Measurements from ENCODE around the gene AGFG1.

AGFG1 gene

GRCh38 chr2:227529871-227530270, 57.9 kb downstream of the AGFG1 start:
- Histone ChIP-seq H3K23ac (ENCODE audit: low read length) (no peak overlapping the region), H3K4me1 (ENCODE audit: control insufficient read depth in 1 of 2, insufficient read depth in 2 of 2, low read length in 2 of 2) (no peaks in the 10 kb centered on the region), H3K9me3 (ENCODE audit: insufficient read depth, low read depth, low read length) (no peaks in the 10 kb centered on the region), H2BK5ac (ENCODE audit: low read depth, low read length, poor library complexity) (no peak overlapping the region), H3K9ac (ENCODE audit: low read length) (no peak overlapping the region), H3K79me1 (ENCODE audit: low read length) (no peaks in the 10 kb centered on the region), H3K18ac (ENCODE audit: low read length) (no peak overlapping the region), H3K4me2 (ENCODE audit: low read length) (no peak overlapping the region), H3K27ac (ENCODE audit: low read depth, low read length) (no peak overlapping the region), H4K8ac (ENCODE audit: low read depth, low read length) (no peak overlapping the region), H3K4me3 (ENCODE audit: low read depth, low read length) (no peak overlapping the region), H4K12ac (ENCODE audit: low read depth, low read length) (no peak overlapping the region), H2AFZ (ENCODE audit: insufficient read depth, low read length, poor library complexity) (no peak overlapping the region), H3K79me2 (ENCODE audit: control insufficient read depth, insufficient read depth, low read length, poor library complexity) (no peaks in the 10 kb centered on the region), H2BK120ac (ENCODE audit: insufficient read depth, low read length, poor library complexity) (no peak overlapping the region), H3K14ac (ENCODE audit: low read length) (no peak overlapping the region), H4K91ac (ENCODE audit: low read depth, low read length) (no peak overlapping the region), H3K36me3 (ENCODE audit: control insufficient read depth in 1 of 2, insufficient read depth in 2 of 2, low read length in 2 of 2) (peaks cover 4 to 5% of the 10 kb centered on the region in 2 experiments), H3K27me3 (ENCODE audit: insufficient read depth, low read length) (no peaks in the 10 kb centered on the region), H2BK12ac (ENCODE audit: low read length) (no peak overlapping the region), H2AK5ac (ENCODE audit: low read length) (no peak overlapping the region), H3K4ac (ENCODE audit: low read depth, low read length) (no peak overlapping the region)
- DNase-seq = no peak
- WGBS (ENCODE audit: extremely low coverage, insufficient coverage, insufficient read length) = no CpG with 5 or more reads among the region's 2 CpGs

GRCh38 chr2:227534714-227535113, 62.8 kb downstream of the AGFG1 start:
- no peak for DNase-seq
- H3K4ac ChIP-seq (ENCODE audit: low read depth, low read length) = no peak overlapping the region
- no peaks in the 10 kb centered on the region for H3K27me3 ChIP-seq (ENCODE audit: insufficient read depth, low read length)
- WGBS (ENCODE audit: extremely low coverage, insufficient coverage, insufficient read length) = no CpG with 5 or more reads among the region's 3 CpGs
- H2AK5ac ChIP-seq (ENCODE audit: low read length) = no peak overlapping the region
- H2BK5ac ChIP-seq (ENCODE audit: low read depth, low read length, poor library complexity) = no peak overlapping the region
- H2BK12ac ChIP-seq (ENCODE audit: low read length) = no peak overlapping the region
- H3K9me3 ChIP-seq (ENCODE audit: insufficient read depth, low read depth, low read length) = no peaks in the 10 kb centered on the region
- no peak overlapping the region for H4K8ac ChIP-seq (ENCODE audit: low read depth, low read length)
- H3K18ac ChIP-seq (ENCODE audit: low read length) = no peak overlapping the region
- H3K4me2 ChIP-seq (ENCODE audit: low read length) = no peak overlapping the region
- H3K36me3 ChIP-seq (ENCODE audit: control insufficient read depth in 1 of 2, insufficient read depth in 2 of 2, low read length in 2 of 2) = peaks cover 7 to 12% of the 10 kb centered on the region in 2 experiments
- no peak overlapping the region for H3K14ac ChIP-seq (ENCODE audit: low read length)
- no peak overlapping the region for H4K91ac ChIP-seq (ENCODE audit: low read depth, low read length)
- H3K79me1 ChIP-seq (ENCODE audit: low read length) = no peaks in the 10 kb centered on the region
- H3K79me2 ChIP-seq (ENCODE audit: control insufficient read depth, insufficient read depth, low read length, poor library complexity) = no peaks in the 10 kb centered on the region
- no peak overlapping the region for H3K9ac ChIP-seq (ENCODE audit: low read length)
- no peak overlapping the region for H2AFZ ChIP-seq (ENCODE audit: insufficient read depth, low read length, poor library complexity)
- no peak overlapping the region for H4K12ac ChIP-seq (ENCODE audit: low read depth, low read length)
- H3K27ac ChIP-seq (ENCODE audit: low read depth, low read length) = no peak overlapping the region
- no peaks in the 10 kb centered on the region for H3K4me1 ChIP-seq (ENCODE audit: control insufficient read depth in 1 of 2, insufficient read depth in 2 of 2, low read length in 2 of 2)
- no peak overlapping the region for H2BK120ac ChIP-seq (ENCODE audit: insufficient read depth, low read length, poor library complexity)
- no peak overlapping the region for H3K23ac ChIP-seq (ENCODE audit: low read length)
- no peak overlapping the region for H3K4me3 ChIP-seq (ENCODE audit: low read depth, low read length)

GRCh38 chr2:227536445-227536844, 64.5 kb downstream of the AGFG1 start:
- DNase-seq = no peak
- Histone ChIP-seq H3K4me2 (ENCODE audit: low read length) (no peak overlapping the region), H4K8ac (ENCODE audit: low read depth, low read length) (no peak overlapping the region), H3K23ac (ENCODE audit: low read length) (no peak overlapping the region), H2BK120ac (ENCODE audit: insufficient read depth, low read length, poor library complexity) (no peak overlapping the region), H3K36me3 (ENCODE audit: control insufficient read depth in 1 of 2, insufficient read depth in 2 of 2, low read length in 2 of 2) (peaks cover 11 to 15% of the 10 kb centered on the region in 2 experiments), H3K9me3 (ENCODE audit: insufficient read depth, low read depth, low read length) (no peaks in the 10 kb centered on the region), H3K18ac (ENCODE audit: low read length) (no peak overlapping the region), H2BK12ac (ENCODE audit: low read length) (no peak overlapping the region), H2AK5ac (ENCODE audit: low read length) (no peak overlapping the region), H3K9ac (ENCODE audit: low read length) (no peak overlapping the region), H3K79me1 (ENCODE audit: low read length) (no peaks in the 10 kb centered on the region), H2BK5ac (ENCODE audit: low read depth, low read length, poor library complexity) (no peak overlapping the region), H3K27ac (ENCODE audit: low read depth, low read length) (no peak overlapping the region), H2AFZ (ENCODE audit: insufficient read depth, low read length, poor library complexity) (no peak overlapping the region), H3K79me2 (ENCODE audit: control insufficient read depth, insufficient read depth, low read length, poor library complexity) (no peaks in the 10 kb centered on the region), H3K4me3 (ENCODE audit: low read depth, low read length) (no peak overlapping the region), H3K14ac (ENCODE audit: low read length) (no peak overlapping the region), H3K4ac (ENCODE audit: low read depth, low read length) (no peak overlapping the region), H3K4me1 (ENCODE audit: control insufficient read depth in 1 of 2, insufficient read depth in 2 of 2, low read length in 2 of 2) (no peaks in the 10 kb centered on the region), H4K12ac (ENCODE audit: low read depth, low read length) (no peak overlapping the region), H3K27me3 (ENCODE audit: insufficient read depth, low read length) (no peaks in the 10 kb centered on the region), H4K91ac (ENCODE audit: low read depth, low read length) (no peak overlapping the region)
- no CpG with 5 or more reads among the region's 2 CpGs for WGBS (ENCODE audit: extremely low coverage, insufficient coverage, insufficient read length)

- no CpG with 5 or more reads among the region's 8 CpGs for WGBS (ENCODE audit: extremely low coverage, insufficient coverage, insufficient read length)
- Histone ChIP-seq H4K12ac (ENCODE audit: low read depth, low read length) (no peak overlapping the region), H2BK120ac (ENCODE audit: insufficient read depth, low read length, poor library complexity) (no peak overlapping the region), H2AFZ (ENCODE audit: insufficient read depth, low read length, poor library complexity) (no peak overlapping the region), H3K9ac (ENCODE audit: low read length) (no peak overlapping the region), H3K4me3 (ENCODE audit: low read depth, low read length) (no peak overlapping the region), H3K4me2 (ENCODE audit: low read length) (no peak overlapping the region), H3K79me2 (ENCODE audit: control insufficient read depth, insufficient read depth, low read length, poor library complexity) (no peaks in the 10 kb centered on the region), H3K18ac (ENCODE audit: low read length) (no peak overlapping the region), H2BK12ac (ENCODE audit: low read length) (no peak overlapping the region), H3K14ac (ENCODE audit: low read length) (no peak overlapping the region), H2AK5ac (ENCODE audit: low read length) (no peak overlapping the region), H2BK5ac (ENCODE audit: low read depth, low read length, poor library complexity) (no peak overlapping the region), H3K36me3 (ENCODE audit: control insufficient read depth in 1 of 2, insufficient read depth in 2 of 2, low read length in 2 of 2) (peaks cover 11 to 15% of the 10 kb centered on the region in 2 experiments), H3K27me3 (ENCODE audit: insufficient read depth, low read length) (no peaks in the 10 kb centered on the region), H4K91ac (ENCODE audit: low read depth, low read length) (no peak overlapping the region), H3K4ac (ENCODE audit: low read depth, low read length) (no peak overlapping the region), H3K4me1 (ENCODE audit: control insufficient read depth in 1 of 2, insufficient read depth in 2 of 2, low read length in 2 of 2) (no peaks in the 10 kb centered on the region), H3K27ac (ENCODE audit: low read depth, low read length) (no peak overlapping the region), H4K8ac (ENCODE audit: low read depth, low read length) (no peak overlapping the region), H3K79me1 (ENCODE audit: low read length) (no peaks in the 10 kb centered on the region), H3K23ac (ENCODE audit: low read length) (no peak overlapping the region), H3K9me3 (ENCODE audit: insufficient read depth, low read depth, low read length) (no peaks in the 10 kb centered on the region)
- no peak for DNase-seq
These were observed 67.6 kb downstream of the AGFG1 start for GRCh38 chr2:227539465-227539956.
